GM12892 (cell line): ENCODE results near the gene LARGE1.

Source experiments
- DNase-seq: peaks from one replicate; pipeline ENCODE4 v3.0.0; 2011; ENCODE audit not compliant: insufficient read length
- FAIRE-seq: peaks from 2 replicates; lab custom pipeline; 2011; peaks lifted over from hg19 to GRCh38; lab: Jason Lieb, UNC
- POLR2A ChIP-seq: IDR thresholded peaks from 2 replicates; pipeline ENCODE4 v1.6.1; 2011; ENCODE audit warnings: low read depth, low read length, control low read depth
- POLR2AphosphoS5 ChIP-seq: IDR thresholded peaks from 2 replicates; pipeline ENCODE4 v1.6.1; 2011; ENCODE audit warnings: low read depth, low read length, control low read depth
- TAF1 ChIP-seq: IDR thresholded peaks from 2 replicates; pipeline ENCODE4 v1.6.1; 2011; ENCODE audit warnings: low read depth, mild to moderate bottlenecking, control low read depth, low read length, borderline replicate concordance

The LARGE1 gene

GRCh38 chr22:33828302-33828701 is 92.0 kb downstream of the LARGE1 start:
- no peak for TF ChIP-seq POLR2AphosphoS5
- no peak for TF ChIP-seq POLR2A
- no peak for TF ChIP-seq TAF1
- FAIRE-seq = no peak
- no peak for DNase-seq

- no peak for DNase-seq
- FAIRE-seq = no peak
- no peak for TF ChIP-seq POLR2AphosphoS5
- TF ChIP-seq POLR2A = no peak
- TF ChIP-seq TAF1 = no peak
Observed at GRCh38 chr22:33825761-33826160, 94.5 kb downstream of the LARGE1 start.

GRCh38 chr22:33823552-33823951 is 96.7 kb downstream of the LARGE1 start:
- no peak for FAIRE-seq
- no peak for DNase-seq
- TF ChIP-seq POLR2AphosphoS5 (no peak), POLR2A (no peak), TAF1 (no peak)

GRCh38 chr22:33821290-33821689 is 99.0 kb downstream of the LARGE1 start:
- DNase-seq = no peak
- TF ChIP-seq TAF1 = no peak
- TF ChIP-seq POLR2A = no peak
- no peak for TF ChIP-seq POLR2AphosphoS5
- peak; percentile 9 for FAIRE-seq

GRCh38 chr22:33819743-33820142 is 100.5 kb downstream of the LARGE1 start:
- TF ChIP-seq POLR2A (no peak), TAF1 (no peak), POLR2AphosphoS5 (no peak)

GRCh38 chr22:33817512-33818127 is 102.7 kb downstream of the LARGE1 start:
- DNase-seq = no peak
- TF ChIP-seq POLR2AphosphoS5 (no peak), POLR2A (no peak), TAF1 (no peak)
- no peak for FAIRE-seq

More at GRCh38 chr22:33819743-33820142, 100.5 kb downstream of the LARGE1 start:
- DNase-seq = no peak
- FAIRE-seq = no peak

GRCh38 chr22:33812360-33812977 is 107.8 kb downstream of the LARGE1 start:
- DNase-seq (no peak), FAIRE-seq (no peak)
- TF ChIP-seq POLR2AphosphoS5 = no peak
- no peak for TF ChIP-seq POLR2A
- TF ChIP-seq TAF1 = no peak

GRCh38 chr22:33811686-33812085 is 108.6 kb downstream of the LARGE1 start:
- TF ChIP-seq POLR2A = no peak
- no peak for TF ChIP-seq POLR2AphosphoS5
- no peak for TF ChIP-seq TAF1
- FAIRE-seq = no peak
- no peak for DNase-seq

GRCh38 chr22:33811208-33811607 is 109.1 kb downstream of the LARGE1 start:
- no peak for FAIRE-seq
- no peak for DNase-seq
- TF ChIP-seq POLR2AphosphoS5 (no peak), TAF1 (no peak), POLR2A (no peak)

- DNase-seq (no peak), FAIRE-seq (no peak)
- no peak for TF ChIP-seq POLR2A
- TF ChIP-seq TAF1 = no peak
- no peak for TF ChIP-seq POLR2AphosphoS5
Observed at GRCh38 chr22:33807470-33807869, 112.8 kb downstream of the LARGE1 start.

GRCh38 chr22:33806191-33806590 is 114.1 kb downstream of the LARGE1 start:
- peak; percentile 93 for FAIRE-seq
- no peak for TF ChIP-seq TAF1
- no peak for TF ChIP-seq POLR2AphosphoS5
- TF ChIP-seq POLR2A = no peak
- DNase-seq = peak; percentile 15

- no peak for FAIRE-seq
- TF ChIP-seq POLR2A (no peak), POLR2AphosphoS5 (no peak), TAF1 (no peak)
Observed at GRCh38 chr22:33803371-33804282, 116.6 kb downstream of the LARGE1 start.

More at GRCh38 chr22:33803371-33804282, 116.6 kb downstream of the LARGE1 start:
- no peak for DNase-seq
